Measurements from ENCODE around the gene VPS33B. TPM values are rescaled to one million over a fixed set of nuclear protein-coding genes. Genes with fewer than 3 reads are reported as not detected.

VPS33B gene
- total RNA-seq, 1 experiment from 2014 or later, result 18.4 TPM

- no peak overlapping the region for H3K4me3 Mint-ChIP-seq (ENCODE audit: low read depth, unreplicated experiment)
- TF ChIP-seq CTCF (IDR thresholded peaks at IDR 0.05; ENCODE audit: unreplicated experiment), result no peak
- DNase-seq, result no peak
- peaks cover 3% of the 10 kb centered on the region for H3K9me3 Mint-ChIP-seq (ENCODE audit: low read depth, unreplicated experiment)
- H3K27ac Mint-ChIP-seq (ENCODE audit: unreplicated experiment), result no peak overlapping the region
- BruUV-seq (replicated peaks), result no TSS peak
- peaks cover under 1% of the 10 kb centered on the region for H3K4me1 Mint-ChIP-seq (ENCODE audit: low read depth, unreplicated experiment)
- peaks cover 43% of the 10 kb centered on the region for H3K27me3 Mint-ChIP-seq (ENCODE audit: unreplicated experiment)
- CTCF ChIA-PET, result no interaction called here
- no peaks in the 10 kb centered on the region for H3K36me3 Mint-ChIP-seq (ENCODE audit: insufficient read depth, unreplicated experiment)
- intact Hi-C loops (cut with micrococcal nuclease; ENCODE audit: unreplicated experiment), result no loop called here
Measured at GRCh38 chr15:91061230-91061629, 38.8 kb upstream of the VPS33B start.

- H3K9me3 Mint-ChIP-seq (ENCODE audit: low read depth, unreplicated experiment), result no peaks in the 10 kb centered on the region
- H3K27me3 Mint-ChIP-seq (ENCODE audit: unreplicated experiment), result peaks cover 97% of the 10 kb centered on the region
- intact Hi-C loops (cut with micrococcal nuclease; ENCODE audit: unreplicated experiment), result loop anchor here (1.0 kb wide), 3 partner anchors 87 to 216 kb away; no protein-coding TSS in a partner anchor
- BruUV-seq (replicated peaks), result no TSS peak
- CTCF ChIA-PET, result interaction anchor here (0.6 to 2.0 kb wide), 12 partner anchors 16 to 216 kb away, joined by 3 to 40 read pairs (median 5); partner anchors contain the start of gene UNC45A
- no peak overlapping the region for H3K4me3 Mint-ChIP-seq (ENCODE audit: low read depth, unreplicated experiment)
- DNase-seq, result peak; percentile 81
- peak; percentile 62 for TF ChIP-seq CTCF (IDR thresholded peaks at IDR 0.05; ENCODE audit: unreplicated experiment)
- H3K36me3 Mint-ChIP-seq (ENCODE audit: insufficient read depth, unreplicated experiment), result no peaks in the 10 kb centered on the region
- no peak overlapping the region for H3K27ac Mint-ChIP-seq (ENCODE audit: unreplicated experiment)
- H3K4me1 Mint-ChIP-seq (ENCODE audit: low read depth, unreplicated experiment), result peaks cover 9% of the 10 kb centered on the region
Measured at GRCh38 chr15:91055548-91056331, 33.3 kb upstream of the VPS33B start.

- Mint-ChIP-seq H3K9me3 (ENCODE audit: low read depth, unreplicated experiment) (no peaks in the 10 kb centered on the region), H3K4me1 (ENCODE audit: low read depth, unreplicated experiment) (peaks cover 9% of the 10 kb centered on the region), H3K36me3 (ENCODE audit: insufficient read depth, unreplicated experiment) (no peaks in the 10 kb centered on the region), H3K27me3 (ENCODE audit: unreplicated experiment) (peaks cover 90% of the 10 kb centered on the region), H3K27ac (ENCODE audit: unreplicated experiment) (no peak overlapping the region), H3K4me3 (ENCODE audit: low read depth, unreplicated experiment) (no peak overlapping the region)
- no peak for DNase-seq
- CTCF ChIA-PET, result interaction anchor here (1.9 to 2.0 kb wide), 3 partner anchors 120 to 217 kb away, joined by 5 to 40 read pairs (median 15); partner anchors contain the start of gene UNC45A
- TF ChIP-seq CTCF (IDR thresholded peaks at IDR 0.05; ENCODE audit: unreplicated experiment), result no peak
- intact Hi-C loops (cut with micrococcal nuclease; ENCODE audit: unreplicated experiment), result no loop called here
- no TSS peak for BruUV-seq (replicated peaks)
Measured at GRCh38 chr15:91054816-91055215, 32.4 kb upstream of the VPS33B start.

- no peak for TF ChIP-seq CTCF (IDR thresholded peaks at IDR 0.05; ENCODE audit: unreplicated experiment)
- BruUV-seq (replicated peaks), result no TSS peak
- intact Hi-C loops (cut with micrococcal nuclease; ENCODE audit: unreplicated experiment), result no loop called here
- Mint-ChIP-seq H3K36me3 (ENCODE audit: insufficient read depth, unreplicated experiment) (no peaks in the 10 kb centered on the region), H3K4me3 (ENCODE audit: low read depth, unreplicated experiment) (no peak overlapping the region), H3K27me3 (ENCODE audit: unreplicated experiment) (peaks cover 89% of the 10 kb centered on the region), H3K4me1 (ENCODE audit: low read depth, unreplicated experiment) (peaks cover 9% of the 10 kb centered on the region), H3K27ac (ENCODE audit: unreplicated experiment) (no peak overlapping the region), H3K9me3 (ENCODE audit: low read depth, unreplicated experiment) (no peaks in the 10 kb centered on the region)
- no peak for DNase-seq
- CTCF ChIA-PET, result interaction anchor here (0.7 kb wide), 1 partner anchor 220 kb away, joined by 5 read pairs; no protein-coding TSS in a partner anchor
Measured at GRCh38 chr15:91051248-91051647, 28.9 kb upstream of the VPS33B start.

Measured in Calu3 (cell line).